ENCODE results near the gene F2R. TPM values are rescaled to one million over a fixed set of nuclear protein-coding genes. Genes with fewer than 3 reads are reported as not detected.

Gene F2R
- total RNA-seq, 8 experiments from 2014 or later = 3.2 to 71.8 (median 26.7) TPM

DNA sequence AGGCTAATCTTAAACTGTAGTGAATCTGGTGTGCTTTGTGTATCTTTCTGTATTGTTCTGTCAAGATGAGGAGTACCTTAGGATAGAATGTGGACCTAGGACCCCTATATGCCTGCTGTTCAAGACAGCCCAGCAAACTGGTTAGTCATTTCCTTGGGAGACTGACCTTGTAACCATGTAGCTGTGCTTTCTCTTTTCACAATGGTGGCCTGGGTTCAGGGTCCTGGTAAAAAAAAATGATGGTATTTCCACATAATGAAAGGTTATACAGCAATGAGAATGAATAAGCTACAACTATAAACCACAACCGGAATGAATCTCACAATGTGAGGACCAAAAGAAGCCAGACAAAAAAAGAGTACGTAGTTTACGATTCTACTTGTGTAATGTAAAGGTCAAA is 66.5 kb downstream of the F2R start:
- Histone ChIP-seq H3K4me3 (no peak overlapping the region), H3K4me1 (replicated peaks in 1 of 2) (peaks cover 8 to 15% of the 10 kb centered on the region in 2 donors), H3K27ac (no peak overlapping the region)
- no peak for ATAC-seq (replicated peaks in 6 of 8)
- in situ Hi-C loops (cut with MboI; ENCODE audit: low pct_unique_long_range_greater_than_20kb in 2 of 9, low sequenced_read_pairs in 9 of 9, unreplicated experiment in 9 of 9) = loop anchor here in 1 of 9 experiments (25.0 kb wide), 1 partner anchor 170 kb away; the partner anchor contains the start of gene F2RL2
- WGBS, 10 experiments = 65 to 100% (median 94%) methylated on average over 1 to 3 of the region's 3 CpGs

Other genes with a start within 250 kb of the F2R start
- gene F2RL2, start 92.7 kb upstream of the F2R start, total RNA-seq = 1 to 10 TPM in 4 of 8 experiments, under 1 TPM in 4; 0.22 to 6.8 (median 1.1) TPM
- 10 to 100 TPM in 1 of 8 experiments, 1 to 10 TPM in 4, under 1 TPM in 2, not detected in 1; 0.18 to 17.4 (median 3.0) TPM for gene F2RL1, start 102.9 kb downstream of the F2R start, total RNA-seq
- under 1 TPM in 2 of 8 experiments, not detected in 6; 0.24 to 0.43 TPM for gene S100Z, start 133.9 kb downstream of the F2R start, total RNA-seq
- gene CRHBP, start 236.9 kb downstream of the F2R start, total RNA-seq = 1 to 10 TPM in 1 of 8 experiments, under 1 TPM in 6, not detected in 1; 0.25 to 2.4 (median 0.38) TPM